SK-N-SH treated with all-trans-retinoic acid at 6 μM for 48 hours (cell line): ENCODE measurements around the gene TPM4.
A peak's percentile ranks its signal among the peaks of the same experiment; 100 is the strongest.

Experiments used
- ATAC-seq: fragments of 200-7000 bp; cut with Tn5 transposase; 3 replicates; pipeline ENCODE4 v1.9.1; 2020; ENCODE audit warnings: mild to moderate bottlenecking, moderate library complexity
- BACH2 ChIP-seq: fragments of 250-450 bp; sonication (Bioruptor Pico); IDR thresholded peaks from 2 replicates; pipeline ENCODE4 v1.9.0; 2021; ENCODE audit warnings: mild to moderate bottlenecking, borderline replicate concordance
- CREB5 ChIP-seq: fragments of 250-450 bp; sonication (Bioruptor Pico); IDR thresholded peaks from 2 replicates; pipeline ENCODE4 v1.5.1; 2020; ENCODE audit warnings: low read depth, mild to moderate bottlenecking, moderate library complexity
- CSRNP3 ChIP-seq: fragments of 250-450 bp; sonication (Bioruptor Pico); IDR thresholded peaks from 2 replicates; pipeline ENCODE4 v1.5.1; 2021; ENCODE audit warnings: mild to moderate bottlenecking, moderate library complexity
- ESRRG ChIP-seq: fragments of 250-450 bp; sonication (Bioruptor Pico); IDR thresholded peaks from 2 replicates; pipeline ENCODE4 v1.6.1; 2021; ENCODE audit warnings: mild to moderate bottlenecking
- GLIS3 ChIP-seq: fragments of 250-450 bp; sonication (Bioruptor Pico); IDR thresholded peaks from 2 replicates; pipeline ENCODE4 v1.5.0; 2020; ENCODE audit warnings: mild to moderate bottlenecking, moderate library complexity
- ISL1 ChIP-seq: fragments of 250-450 bp; sonication (Bioruptor Pico); IDR thresholded peaks from 2 replicates; pipeline ENCODE4 v2.1.2; 2022; ENCODE audit warnings: mild to moderate bottlenecking, moderate library complexity
- OSR1 ChIP-seq: fragments of 250-450 bp; sonication (Bioruptor Pico); IDR thresholded peaks from 2 replicates; pipeline ENCODE4 v1.8.0; 2022; ENCODE audit warnings: moderate library complexity, mild to moderate bottlenecking, inconsistent platforms
- PATZ1 ChIP-seq: fragments of 250-450 bp; sonication (Bioruptor Pico); IDR thresholded peaks from 2 replicates; pipeline ENCODE4 v1.8.0; 2020; ENCODE audit warnings: mild to moderate bottlenecking, moderate library complexity, borderline replicate concordance
- POU6F1 ChIP-seq: fragments of 250-450 bp; sonication (Bioruptor Pico); IDR thresholded peaks from 2 replicates; pipeline ENCODE4 v1.8.0; 2021; ENCODE audit warnings: low read depth, mild to moderate bottlenecking, moderate library complexity, borderline replicate concordance
- PPARA ChIP-seq: fragments of 250-450 bp; sonication (Bioruptor Pico); IDR thresholded peaks from 2 replicates; pipeline ENCODE4 v1.5.0; 2020; ENCODE audit warnings: mild to moderate bottlenecking, borderline replicate concordance
- RARB ChIP-seq: fragments of 250-450 bp; sonication (Bioruptor Pico); IDR thresholded peaks from 2 replicates; pipeline ENCODE4 v1.8.0; 2021; ENCODE audit warnings: mild to moderate bottlenecking, moderate library complexity
- TOX ChIP-seq: fragments of 250-450 bp; sonication (Bioruptor Pico); IDR thresholded peaks from 2 replicates; pipeline ENCODE4 v1.8.0; 2021; ENCODE audit warnings: mild to moderate bottlenecking, moderate library complexity, borderline replicate concordance
- TSHZ2 ChIP-seq: fragments of 250-450 bp; sonication (Bioruptor Pico); IDR thresholded peaks from 2 replicates; pipeline ENCODE4 v1.5.0; 2020; ENCODE audit warnings: mild to moderate bottlenecking, moderate library complexity
- ZC3H10 ChIP-seq: fragments of 250-450 bp; sonication (Bioruptor Pico); IDR thresholded peaks from 2 replicates; pipeline ENCODE4 v1.5.1; 2021; ENCODE audit warnings: mild to moderate bottlenecking, moderate library complexity
- ZFP3 ChIP-seq: fragments of 250-450 bp; sonication (Bioruptor Pico); IDR thresholded peaks from 2 replicates; pipeline ENCODE4 v1.5.0; 2020; ENCODE audit warnings: mild to moderate bottlenecking, moderate library complexity
- ZNF565 ChIP-seq: fragments of 450-650 bp; formaldehyde crosslinking; conservative IDR thresholded peaks from 2 replicates; pipeline ENCODE4 v1.5.0; 2020; ENCODE audit warnings: low read depth, mild to moderate bottlenecking, moderate library complexity
- ZNF70 ChIP-seq: fragments of 450-650 bp; formaldehyde crosslinking; IDR thresholded peaks from 2 replicates; pipeline ENCODE4 v1.5.0; 2020; ENCODE audit warnings: mild to moderate bottlenecking, moderate library complexity
- ZNF8 ChIP-seq: fragments of 450-650 bp; formaldehyde crosslinking; IDR thresholded peaks from 2 replicates; pipeline ENCODE4 v1.5.0; 2020; ENCODE audit warnings: mild to moderate bottlenecking, moderate library complexity

TPM4 gene

GRCh38 chr19:16040642-16041041 is 35.7 kb upstream of the TPM4 start:
- ATAC-seq, result no peak
- TF ChIP-seq ZNF565 (no peak), ISL1 (CRISPR knock-in tag) (no peak), RARB (CRISPR knock-in tag) (no peak), ZNF8 (CRISPR knock-in tag) (no peak), PPARA (no peak), ESRRG (CRISPR knock-in tag) (no peak), CSRNP3 (CRISPR knock-in tag) (no peak), OSR1 (no peak), GLIS3 (CRISPR knock-in tag) (no peak), CREB5 (CRISPR knock-in tag) (no peak), TOX (no peak), ZNF70 (CRISPR knock-in tag) (no peak), ZFP3 (CRISPR knock-in tag) (no peak), POU6F1 (CRISPR knock-in tag) (no peak), PATZ1 (no peak), ZC3H10 (CRISPR knock-in tag) (no peak), TSHZ2 (CRISPR knock-in tag) (no peak), BACH2 (CRISPR knock-in tag) (no peak)

- peak; percentile 95 for ATAC-seq
- no peak for TF ChIP-seq ZC3H10 (CRISPR knock-in tag)
- TF ChIP-seq TSHZ2 (CRISPR knock-in tag), result no peak
- TF ChIP-seq RARB (CRISPR knock-in tag), result no peak
- no peak for TF ChIP-seq OSR1
- TF ChIP-seq ZNF8 (CRISPR knock-in tag), result no peak
- TF ChIP-seq POU6F1 (CRISPR knock-in tag), result no peak
- no peak for TF ChIP-seq ESRRG (CRISPR knock-in tag)
- no peak for TF ChIP-seq PATZ1
- TF ChIP-seq ZNF70 (CRISPR knock-in tag), result no peak
- TF ChIP-seq ZFP3 (CRISPR knock-in tag), result no peak
Observed at GRCh38 chr19:16041299-16041990, 34.9 kb upstream of the TPM4 start.
